B cell (primary cell): ENCODE results near the gene ACSM2B. TPM values are rescaled to one million over a fixed set of nuclear protein-coding genes. Genes with fewer than 3 reads are reported as not detected.

Source experiments
- ATAC-seq: fragments of 200-7000 bp; cut with Tn5 transposase; one replicate; pipeline ENCODE4 v1.10.0; 2021; ENCODE audit warnings: low read depth, mild to moderate bottlenecking, moderate number of reproducible peaks, moderate library complexity
- CTCF ChIA-PET: fragments of 350-600 bp; sonication (Branson Sonifier 250); formaldehyde crosslinking; loops from one replicate; lab custom pipeline; 2021; ENCODE audit warnings: antibody characterized with exemption, inconsistent platforms; lab: Charles Lee
- POLR2A ChIA-PET: fragments of 350-600 bp; sonication (Branson Sonifier 250); formaldehyde crosslinking; loops from one replicate; lab custom pipeline; 2021; ENCODE audit warnings: antibody characterized with exemption; lab: Charles Lee
- DNase-seq: peaks from one replicate; pipeline ENCODE4 v3.0.0; 2013
- H2AFZ ChIP-seq: 2 replicates; pipeline ENCODE4 v1.6.1; 2012; ENCODE audit warnings: mild to moderate bottlenecking, low read depth, low read length; ENCODE audit not compliant: insufficient read depth, poor library complexity, severe bottlenecking
- H3K27ac ChIP-seq, 2 donors: 1 replicate in 1 of 2; 2 replicates in 1 of 2; pipeline ENCODE4 v1.5.1; 2012 to 2013; ENCODE audit warnings: low read length in 2 of 2, mild to moderate bottlenecking in 2 of 2, moderate library complexity in 1 of 2
- H3K27me3 ChIP-seq, 4 experiments: fragments of 200-600 bp in 1 of 4; sonication (generic) in 1 of 4; replicated peaks in 1 of 4; 1 replicate in 2 of 4; 2 replicates in 2 of 4; pipeline versions ENCODE4 v1.6.1 to v1.7.0; 2013 to 2016; ENCODE audit warnings: low read length in 3 of 4, mild to moderate bottlenecking in 2 of 4, mixed read lengths in 1 of 4, moderate library complexity in 1 of 4; ENCODE audit not compliant: insufficient read depth in 4 of 4, control insufficient read depth in 3 of 4; ENCODE audit errors: control extremely low read depth in 1 of 4
- H3K36me3 ChIP-seq, 2 experiments: replicated peaks in 1 of 2; 1 replicate in 1 of 2; 2 replicates in 1 of 2; pipeline versions ENCODE4 v1.6.1 to v1.7.1; 2013; ENCODE audit warnings: low read length in 1 of 2; ENCODE audit not compliant: insufficient read depth in 2 of 2, control insufficient read depth in 1 of 2; ENCODE audit errors: control extremely low read depth in 1 of 2, extremely low read depth in 1 of 2
- H3K4me1 ChIP-seq, 2 donors: fragments of 200-600 bp in 1 of 2; sonication (generic) in 1 of 2; 1 replicate in 1 of 2; 2 replicates in 1 of 2; pipeline versions ENCODE4 v1.5.1 to v1.6.1; 2013 to 2017; ENCODE audit warnings: low read length in 2 of 2; ENCODE audit not compliant: control insufficient read depth in 2 of 2, insufficient read depth in 2 of 2
- H3K4me2 ChIP-seq: replicated peaks from 2 replicates; pipeline ENCODE3; 2012; ENCODE audit warnings: mild to moderate bottlenecking, low read depth, low read length; ENCODE audit not compliant: poor library complexity, severe bottlenecking
- H3K4me3 ChIP-seq, 5 experiments: fragments of 200-600 bp in 1 of 5; sonication (generic) in 1 of 5; 1 replicate in 3 of 5; 2 replicates in 2 of 5; pipeline versions ENCODE4 v1.5.1 to v1.7.0; 2011 to 2016; ENCODE audit warnings: low read length in 4 of 5, mild to moderate bottlenecking in 4 of 5, low read depth in 2 of 5, control low read depth in 1 of 5, moderate library complexity in 1 of 5; ENCODE audit not compliant: insufficient read depth in 1 of 5; ENCODE audit errors: control extremely low read depth in 1 of 5, extremely low read depth in 1 of 5
- H3K79me2 ChIP-seq: fragments of 200-600 bp; sonication (generic); one replicate; pipeline ENCODE4 v1.6.0; 2016; ENCODE audit warnings: low read length; ENCODE audit not compliant: control insufficient read depth, insufficient read depth
- H3K9ac ChIP-seq: fragments of 200-600 bp; sonication (generic); 2 replicates; pipeline ENCODE4 v1.6.1; 2017; ENCODE audit warnings: mild to moderate bottlenecking, low read length, moderate library complexity
- H3K9me3 ChIP-seq, 3 donors: one replicate each; pipeline versions ENCODE4 v1.6.1 to v1.7.1; 2013; ENCODE audit warnings: low read length in 2 of 3; ENCODE audit not compliant: control insufficient read depth in 2 of 3, insufficient read depth in 1 of 3; ENCODE audit errors: control extremely low read depth in 1 of 3
- H4K20me1 ChIP-seq: 2 replicates; pipeline ENCODE4 v1.6.0; 2012; ENCODE audit warnings: mild to moderate bottlenecking, low read length; ENCODE audit not compliant: insufficient read depth, control insufficient read depth, poor library complexity, severe bottlenecking
- H3K27ac Mint-ChIP-seq: one replicate; pipeline ENCODE4 v1.8.0; 2021; ENCODE audit warnings: mixed read lengths
- H3K27me3 Mint-ChIP-seq: one replicate; pipeline ENCODE4 v1.8.0; 2021; ENCODE audit warnings: mixed read lengths
- H3K4me1 Mint-ChIP-seq: one replicate; pipeline ENCODE4 v1.8.0; 2021; ENCODE audit warnings: mixed read lengths
- H3K4me3 Mint-ChIP-seq: one replicate; pipeline ENCODE4 v1.8.0; 2021; ENCODE audit warnings: mixed read lengths
- H3K9me3 Mint-ChIP-seq: one replicate; pipeline ENCODE4 v1.8.0; 2022; ENCODE audit warnings: mixed read lengths; ENCODE audit not compliant: insufficient read depth
- EZH2 ChIP-seq: IDR thresholded peaks from 2 replicates; pipeline ENCODE4 v1.6.1; 2012; ENCODE audit warnings: borderline replicate concordance, low read depth, mild to moderate bottlenecking, moderate library complexity, low read length; ENCODE audit not compliant: insufficient read depth, poor library complexity, severe bottlenecking
- WGBS: methylation state at CpG from one replicate; pipeline ENCODE4 v1.1.5; 2013; ENCODE audit warnings: missing lambda C conversion rate; ENCODE audit not compliant: insufficient coverage; 5-methylcytosine and 5-hydroxymethylcytosine counted together
- intact Hi-C: fragments of 100-400 bp; cut with micrococcal nuclease; formaldehyde crosslinking; loops from one replicate; pipeline ENCODE4 v1.10.0; 2022
- polyA plus RNA-seq: library from polyadenylated mRNA; depleted of rRNA; stranded (reverse); fragments of >200 nt; gene quantifications from 2 replicates; pipeline ENCODE4 v1.2.3, GENCODE V29; 2012
- total RNA-seq, 2 donors: library from RNA; stranded (reverse); fragments of 120-200 nt in 1 of 2; gene quantifications; 1 replicate in 1 of 2; 2 replicates in 1 of 2; pipeline versions ENCODE4 v1.2.3 to v1.2.4, GENCODE V29; 2013 to 2022
- TF ChIP-seq, protein P1 (sequence below): fragments of 200-600 bp; IDR thresholded peaks from one replicate; pipeline ENCODE4 v1.8.0; 2022; ENCODE audit warnings: antibody characterized with exemption, mild to moderate bottlenecking

Gene ACSM2B
- total and polyA plus RNA-seq, 2 donors (not counting 1 experiment from before 2014, with no cell fraction given), result not detected

DNA sequence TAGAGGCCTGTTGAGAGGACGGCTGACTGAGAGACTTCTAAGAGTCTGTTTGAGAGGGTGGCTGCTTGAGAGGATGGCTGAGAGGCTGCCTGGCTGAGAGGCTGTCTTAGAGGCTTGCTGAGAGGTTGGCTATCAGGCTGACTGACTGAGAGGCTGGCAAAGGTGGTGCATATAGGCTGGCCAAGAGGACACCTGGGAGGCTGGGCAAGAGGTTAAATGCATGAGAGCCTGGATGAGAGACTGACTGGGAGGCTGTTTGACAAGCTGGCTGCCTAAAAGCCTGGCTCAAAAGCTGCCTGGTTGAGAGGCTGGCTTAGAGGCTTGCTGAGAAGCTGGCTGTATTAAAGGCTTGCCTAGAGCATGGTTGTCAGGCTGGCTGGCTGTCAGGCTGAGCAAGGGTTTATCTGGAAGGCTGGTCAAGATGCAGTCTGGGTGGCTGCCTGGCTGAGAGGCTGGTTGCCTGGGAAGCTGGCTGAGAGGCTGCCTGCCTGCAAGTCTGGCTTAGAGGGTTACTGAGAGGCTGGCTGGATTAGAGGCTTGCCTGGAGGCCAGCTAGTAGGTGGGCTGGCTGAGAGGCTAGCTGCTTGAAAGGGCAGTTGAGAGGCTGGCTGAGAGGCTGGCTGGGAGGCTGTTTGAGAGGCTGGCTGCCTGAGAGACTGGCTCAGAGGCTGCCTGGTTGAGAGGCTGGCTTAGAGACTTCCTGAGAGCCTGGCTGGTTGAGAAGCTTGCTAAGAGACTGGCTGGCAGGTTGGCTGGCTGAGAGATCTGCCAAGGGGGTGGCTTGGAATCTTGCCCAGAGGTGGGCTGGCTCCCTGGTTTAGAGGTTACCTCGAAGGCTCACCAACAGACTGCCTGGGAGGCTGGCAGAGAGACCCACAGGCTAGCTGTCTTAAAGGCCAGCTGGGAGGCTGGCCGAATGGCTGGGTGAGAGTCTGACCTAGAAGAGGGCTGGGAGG is 38.3 kb upstream of the ACSM2B start:
- Histone ChIP-seq H3K9ac (no peak overlapping the region), H3K27ac (no peak overlapping the region), H2AFZ (no peak overlapping the region), H3K4me3 (no peak overlapping the region), H3K79me2 (no peaks in the 10 kb centered on the region), H3K4me1 (no peaks in the 10 kb centered on the region), H4K20me1 (no peaks in the 10 kb centered on the region), H3K9me3 (peaks cover 0 to 7% (median 0%) of the 10 kb centered on the region in 3 donors), H3K27me3 (peaks cover 0 to 6% (median 4%) of the 10 kb centered on the region in 4 experiments), H3K4me2 (no peak overlapping the region), H3K36me3 (no peaks in the 10 kb centered on the region)
- intact Hi-C loops, result no loop called here
- peaks cover 35% of the 10 kb centered on the region for H3K27me3 Mint-ChIP-seq
- ATAC-seq (no peak), DNase-seq (no peak)
- CTCF ChIA-PET, result interaction anchor here (1.0 kb wide), 1 partner anchor 238 kb away, joined by 3 read pairs; no protein-coding TSS in a partner anchor
- no peak overlapping the region for H3K27ac Mint-ChIP-seq
- no peaks in the 10 kb centered on the region for H3K9me3 Mint-ChIP-seq
- WGBS, result 52% methylated on average over 3 of the region's 3 CpGs
- H3K4me3 Mint-ChIP-seq, result no peak overlapping the region
- POLR2A ChIA-PET, result no interaction called here
- no peaks in the 10 kb centered on the region for H3K4me1 Mint-ChIP-seq
- TF ChIP-seq EZH2, result no peak
- TF ChIP-seq, protein P1, sequence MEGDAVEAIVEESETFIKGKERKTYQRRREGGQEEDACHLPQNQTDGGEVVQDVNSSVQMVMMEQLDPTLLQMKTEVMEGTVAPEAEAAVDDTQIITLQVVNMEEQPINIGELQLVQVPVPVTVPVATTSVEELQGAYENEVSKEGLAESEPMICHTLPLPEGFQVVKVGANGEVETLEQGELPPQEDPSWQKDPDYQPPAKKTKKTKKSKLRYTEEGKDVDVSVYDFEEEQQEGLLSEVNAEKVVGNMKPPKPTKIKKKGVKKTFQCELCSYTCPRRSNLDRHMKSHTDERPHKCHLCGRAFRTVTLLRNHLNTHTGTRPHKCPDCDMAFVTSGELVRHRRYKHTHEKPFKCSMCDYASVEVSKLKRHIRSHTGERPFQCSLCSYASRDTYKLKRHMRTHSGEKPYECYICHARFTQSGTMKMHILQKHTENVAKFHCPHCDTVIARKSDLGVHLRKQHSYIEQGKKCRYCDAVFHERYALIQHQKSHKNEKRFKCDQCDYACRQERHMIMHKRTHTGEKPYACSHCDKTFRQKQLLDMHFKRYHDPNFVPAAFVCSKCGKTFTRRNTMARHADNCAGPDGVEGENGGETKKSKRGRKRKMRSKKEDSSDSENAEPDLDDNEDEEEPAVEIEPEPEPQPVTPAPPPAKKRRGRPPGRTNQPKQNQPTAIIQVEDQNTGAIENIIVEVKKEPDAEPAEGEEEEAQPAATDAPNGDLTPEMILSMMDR, result no peak
